GM21825 (cell line): ENCODE measurements around the gene POLE.
"Not testable (repeated sequence)": the region's sequence is repeated elsewhere in the genome, so short reads cannot be mapped to it uniquely, and the experiment has no call there.

ENCODE experiments used
- ATAC-seq: cut with Tn5 transposase; IDR thresholded peaks from one replicate; pipeline ENCODE4 v1.9.1; 2021; ENCODE audit warnings: mild to moderate bottlenecking, moderate library complexity; ENCODE audit not compliant: unreplicated experiment

POLE gene

DNA sequence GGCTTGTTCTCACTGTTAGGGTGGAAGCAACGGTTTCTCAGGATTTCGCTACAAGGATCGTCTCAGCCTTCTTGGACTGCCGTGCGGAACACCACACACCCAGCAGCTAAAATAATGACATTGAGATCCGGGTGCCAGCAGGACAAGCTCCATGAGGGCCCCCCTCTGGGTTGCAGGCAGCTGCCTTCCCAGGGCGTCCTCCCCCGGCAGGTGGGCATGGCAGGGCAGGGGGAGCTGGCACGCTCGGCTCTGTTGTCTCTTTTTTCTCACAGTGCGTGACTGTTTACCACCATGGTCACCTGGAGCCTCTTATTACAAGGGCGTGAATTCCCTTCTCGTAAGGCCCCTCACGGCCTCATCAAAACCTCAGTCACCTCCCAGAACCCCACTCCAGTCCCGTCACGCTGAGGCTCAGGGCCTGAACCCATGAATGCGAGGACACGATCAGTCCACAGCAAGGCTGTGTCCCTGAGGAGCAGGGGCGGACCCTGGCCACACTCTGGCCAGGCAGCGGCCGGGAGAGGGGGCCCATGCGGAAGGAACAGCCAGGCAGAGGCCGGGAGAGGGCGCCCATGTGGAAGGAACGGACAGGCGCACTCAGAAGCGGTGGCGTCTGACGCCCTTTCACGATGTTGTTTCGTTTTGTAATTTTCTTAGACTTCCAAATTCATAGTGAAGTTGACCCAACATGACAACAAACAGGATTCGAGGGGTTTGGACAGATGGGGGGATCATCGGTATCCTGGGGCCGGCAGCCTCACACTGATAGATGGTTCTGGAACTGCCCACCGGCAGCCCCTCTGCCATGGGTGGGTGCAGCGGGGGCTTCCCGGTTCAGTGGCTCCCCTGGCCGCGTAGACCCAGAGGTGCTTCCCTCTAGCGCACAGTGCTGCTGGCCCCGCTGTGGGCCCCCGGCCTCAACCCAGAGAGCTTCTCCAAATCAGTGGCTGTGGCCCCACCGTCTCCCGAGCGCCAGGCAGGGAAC, 86.8 kb downstream of the POLE start:
- no peak for ATAC-seq

- ATAC-seq, result not testable (repeated sequence)
Observed at GRCh38 chr12:132599502-132599901, 87.6 kb downstream of the POLE start.

DNA sequence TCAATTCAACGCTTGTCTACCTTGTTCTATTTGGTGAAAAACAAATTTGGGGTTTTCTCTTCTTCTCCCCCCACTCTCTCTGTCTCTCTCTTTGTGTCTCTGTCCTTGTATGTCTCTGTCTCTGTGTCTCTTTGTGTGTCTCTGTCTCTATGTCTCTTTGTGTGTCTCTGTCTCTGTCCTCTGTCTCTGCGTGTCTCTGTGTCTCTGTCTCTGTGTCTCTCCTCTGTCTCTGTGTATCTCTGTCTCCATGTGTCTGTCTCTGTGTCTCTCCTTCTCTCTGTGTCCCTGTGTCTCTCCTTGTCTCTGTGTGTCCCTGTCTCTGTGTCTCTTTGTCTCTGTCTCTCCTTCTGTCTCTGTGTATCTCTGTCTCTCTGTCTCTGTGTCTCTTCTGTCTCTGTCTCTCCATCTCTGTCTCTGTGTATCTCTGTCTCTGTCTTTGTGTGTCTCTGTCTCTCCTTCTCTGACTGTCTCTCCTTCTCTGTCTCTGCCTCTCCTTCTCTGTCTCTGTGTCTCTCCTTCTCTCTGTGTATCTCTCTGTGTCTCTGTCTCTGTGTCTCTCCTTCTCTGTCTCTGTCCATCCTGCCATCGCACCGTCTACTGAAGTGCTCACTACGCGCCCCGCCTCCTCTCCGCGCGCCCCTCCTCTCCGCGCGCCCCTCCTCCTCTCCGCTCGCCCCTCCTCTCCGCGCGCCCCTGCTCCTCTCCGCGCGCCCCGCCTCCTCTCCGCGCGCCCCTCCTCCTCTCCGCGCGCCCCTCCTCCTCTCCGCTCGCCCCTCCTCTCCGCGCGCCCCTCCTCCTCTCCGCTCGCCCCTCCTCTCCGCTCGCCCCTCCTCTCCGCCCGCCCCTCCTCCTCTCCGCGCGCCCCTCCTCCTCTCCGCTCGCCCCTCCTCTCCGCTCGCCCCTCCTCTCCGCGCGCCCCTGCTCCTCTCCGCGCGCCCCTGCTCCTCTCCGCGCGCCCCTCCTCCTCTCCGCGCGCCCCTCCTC, 89.5 kb downstream of the POLE start:
- no peak for ATAC-seq

GRCh38 chr12:132596016-132596415, 91.1 kb downstream of the POLE start:
- ATAC-seq, result no peak

GRCh38 chr12:132595183-132595582, 92.0 kb downstream of the POLE start:
- no peak for ATAC-seq

DNA sequence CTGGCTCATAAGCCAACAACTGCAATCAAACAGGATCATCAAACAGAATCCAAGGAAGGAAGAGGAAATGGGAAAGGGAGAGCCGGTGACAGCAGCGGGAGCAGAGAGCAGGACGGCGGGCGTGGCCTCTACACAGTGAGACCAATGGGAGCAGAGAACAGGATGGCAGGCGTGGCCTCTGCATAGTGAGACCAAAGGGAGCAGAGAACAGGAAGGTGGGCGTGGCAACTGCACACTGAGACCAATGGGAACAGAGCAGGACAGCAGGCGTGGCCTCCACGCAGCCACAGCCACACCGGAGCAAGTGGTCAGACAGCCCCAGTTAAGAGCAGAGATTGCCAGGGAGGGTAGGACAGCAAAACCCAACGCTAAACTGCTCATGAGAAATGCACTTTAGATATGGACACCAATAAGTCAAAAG, 93.2 kb downstream of the POLE start:
- ATAC-seq, result peak; percentile 62

DNA sequence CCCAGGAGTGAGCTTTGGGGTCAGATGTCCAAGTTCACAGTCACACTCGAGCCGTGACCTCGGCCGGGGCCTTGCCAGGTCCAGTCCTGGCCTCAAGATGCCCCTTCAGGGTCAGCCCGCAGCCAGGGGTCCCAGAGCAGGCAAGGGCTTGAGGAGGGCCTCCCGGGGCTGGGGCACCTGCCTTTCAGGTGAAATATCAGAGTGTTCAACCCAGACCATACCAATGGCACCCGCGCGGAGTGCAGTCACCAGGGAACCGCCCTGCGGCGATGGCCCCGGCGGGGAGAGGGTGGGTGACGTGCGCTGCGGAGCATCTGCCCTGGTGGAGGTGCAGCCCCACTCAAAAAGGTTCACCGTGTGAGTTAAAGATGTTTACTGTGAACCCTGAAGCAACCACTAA, 93.6 kb downstream of the POLE start:
- no peak for ATAC-seq

- no peak for ATAC-seq
Observed at GRCh38 chr12:132593071-132593470, 94.1 kb downstream of the POLE start.

- no peak for ATAC-seq
Observed at GRCh38 chr12:132592282-132592970, 94.7 kb downstream of the POLE start.

- ATAC-seq, result no peak
Observed at GRCh38 chr12:132591107-132591935, 95.8 kb downstream of the POLE start.

DNA sequence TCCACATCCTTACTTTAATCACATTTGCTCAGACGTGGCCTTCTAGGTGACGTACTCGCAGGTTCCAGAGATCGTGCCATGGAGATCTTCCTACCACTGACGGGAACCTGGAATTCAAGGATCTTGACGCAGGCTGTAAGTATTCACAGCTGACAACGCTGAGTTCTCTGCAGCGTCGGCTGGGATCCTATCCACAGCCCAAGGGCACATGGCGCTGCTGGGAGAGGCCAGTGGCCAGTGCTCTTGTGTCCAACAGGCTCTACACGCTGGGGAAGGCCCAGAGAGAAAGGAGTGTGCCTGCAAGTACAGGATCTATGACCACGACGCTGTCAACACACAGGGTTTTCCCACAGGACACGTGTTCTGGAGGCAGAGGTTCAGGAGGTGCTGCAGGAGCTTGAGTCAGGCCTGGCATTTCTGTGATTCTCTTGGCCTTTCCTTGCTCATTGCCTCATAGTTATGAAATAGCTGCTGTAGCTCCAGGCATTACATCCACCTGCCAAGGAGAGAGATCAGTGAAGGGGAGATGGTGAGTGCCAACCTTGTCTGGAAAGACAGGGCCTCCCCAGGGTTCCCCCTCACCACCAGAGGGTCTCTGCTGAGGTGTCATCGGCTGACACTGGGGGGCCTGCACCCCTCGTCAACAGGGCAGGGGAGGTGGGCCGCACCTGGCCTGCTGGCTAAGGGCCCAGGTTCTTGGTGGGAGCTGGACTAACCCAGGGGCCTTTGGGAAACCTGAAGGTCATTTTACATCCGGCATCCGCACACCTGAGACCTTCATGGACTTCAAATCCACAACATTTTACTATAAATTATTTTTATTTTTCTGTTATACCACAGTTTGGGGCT, 98.1 kb downstream of the POLE start:
- ATAC-seq, result no peak

DNA sequence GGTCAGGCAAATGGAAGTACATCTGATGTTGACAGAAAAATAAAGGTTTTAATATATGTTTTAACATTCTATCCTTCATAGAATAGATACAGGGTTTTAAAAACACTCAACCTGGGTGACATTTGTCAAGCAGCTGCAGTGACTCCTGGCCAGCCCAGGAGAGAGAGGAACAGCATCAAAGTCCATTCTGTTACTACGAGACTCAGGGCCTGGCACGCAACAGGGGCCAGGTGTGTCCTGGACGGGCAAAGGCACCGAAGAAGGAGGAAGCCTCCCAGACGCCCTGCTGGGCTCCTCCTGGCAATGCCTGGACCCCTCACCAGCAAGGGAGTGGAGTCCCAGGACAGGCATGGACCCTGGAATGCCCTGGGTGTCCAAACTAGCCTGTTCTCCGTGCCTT, 98.8 kb downstream of the POLE start:
- ATAC-seq, result no peak

DNA sequence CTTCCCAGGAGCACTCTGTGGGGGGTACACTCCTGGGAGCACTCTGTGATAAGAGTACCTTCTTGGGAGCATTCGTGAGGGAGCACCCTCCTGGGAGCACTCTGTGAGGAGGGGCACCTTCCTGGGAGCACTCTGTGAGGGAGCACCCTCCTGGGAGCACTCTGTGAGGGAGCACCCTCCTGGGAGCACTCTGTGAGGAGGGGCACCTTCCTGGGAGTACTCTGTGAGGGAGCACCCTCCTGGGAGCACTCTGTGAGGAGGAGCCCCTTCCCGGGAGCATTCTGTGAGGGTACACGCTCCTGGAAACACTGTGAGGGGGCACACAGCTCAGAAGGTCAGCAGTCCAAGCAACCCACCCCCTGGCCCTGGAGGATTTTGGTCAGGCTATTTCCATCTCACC, 99.4 kb downstream of the POLE start:
- ATAC-seq, result no peak

- no peak for ATAC-seq
Observed at GRCh38 chr12:132586929-132587328, 100.2 kb downstream of the POLE start.

DNA sequence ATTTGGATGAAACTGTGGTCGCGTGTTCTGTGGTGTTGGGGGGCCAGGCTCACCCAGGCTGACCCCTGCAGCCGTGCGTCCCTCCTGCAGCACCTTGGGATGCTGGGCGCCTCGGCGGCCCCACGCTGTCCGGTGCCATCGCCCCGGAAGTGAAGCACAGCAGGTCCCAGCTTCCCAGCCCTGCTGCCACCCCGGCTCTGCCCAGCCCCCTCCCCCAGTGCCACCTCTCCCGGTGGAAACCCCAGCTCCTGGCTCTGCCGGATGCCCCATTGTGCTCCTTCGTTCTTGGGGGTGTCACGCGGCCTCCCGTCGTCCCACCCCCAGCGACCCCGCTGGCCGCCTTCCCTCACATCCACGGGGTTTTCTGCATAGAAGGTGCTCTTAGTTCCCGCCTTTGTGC, 102.0 kb downstream of the POLE start:
- ATAC-seq, result no peak

GRCh38 chr12:132584429-132584828, 102.7 kb downstream of the POLE start:
- no peak for ATAC-seq

DNA sequence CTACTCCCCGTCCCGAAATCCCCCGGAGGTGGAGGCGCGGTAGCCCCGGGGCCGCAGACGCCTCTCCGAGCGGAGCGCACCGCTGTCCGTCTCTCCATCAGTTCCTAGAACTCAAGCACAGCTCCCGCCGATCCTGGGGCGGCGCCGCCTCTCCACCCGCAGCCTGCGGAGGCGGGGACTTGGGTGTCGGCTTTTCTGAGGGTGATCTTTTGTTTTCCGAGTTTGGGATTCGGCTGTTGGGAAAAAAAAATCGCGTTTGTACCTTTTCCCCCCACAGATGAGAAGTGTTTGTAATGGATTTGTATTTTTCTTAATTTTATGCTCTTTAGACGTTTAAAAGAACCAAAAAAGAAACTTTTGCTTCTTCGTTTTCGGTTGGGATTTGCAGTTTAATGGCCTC, 103.4 kb downstream of the POLE start:
- no peak for ATAC-seq

GRCh38 chr12:132583411-132583710, 103.8 kb downstream of the POLE start:
- ATAC-seq, result no peak
